Measurements from ENCODE around the gene AHCYL2.

Gene AHCYL2

DNA sequence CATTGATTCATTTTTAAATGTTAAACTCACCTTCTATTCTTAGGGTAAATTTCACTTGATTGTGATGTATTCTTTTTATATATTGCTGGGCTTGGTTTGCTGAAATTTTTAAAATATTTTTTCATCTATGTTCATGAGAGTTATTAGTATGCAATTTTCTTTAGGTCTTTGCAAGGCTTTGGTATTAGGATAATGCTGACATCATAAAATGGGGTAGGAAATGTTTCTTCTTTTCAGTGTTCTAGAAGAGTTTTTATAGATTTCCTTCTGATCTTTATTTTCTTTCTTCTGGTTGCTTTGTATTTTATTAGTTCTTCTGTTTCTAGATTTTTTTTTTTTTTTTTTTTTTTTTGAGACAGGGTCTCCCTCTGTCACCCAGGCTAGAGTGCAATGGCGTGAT, 56.3 kb downstream of the AHCYL2 start:
- Histone ChIP-seq H3K9ac (ENCODE audit: low read length) (no peak overlapping the region), H3K9me2 (ENCODE audit: low read depth, low read length) (no peaks in the 10 kb centered on the region), H2AFZ (ENCODE audit: low read length) (no peak overlapping the region), H3K27me3 (ENCODE audit: insufficient read depth, low read length) (no peaks in the 10 kb centered on the region), H3K4me1 (ENCODE audit: insufficient read depth, low read length, severe bottlenecking) (no peaks in the 10 kb centered on the region), H3K27ac (ENCODE audit: low read depth, low read length, poor library complexity, severe bottlenecking) (no peak overlapping the region), H3K4me3 (ENCODE audit: low read depth, low read length, poor library complexity, severe bottlenecking) (no peak overlapping the region), H3K4me2 (ENCODE audit: low read length) (no peak overlapping the region), H4K20me1 (ENCODE audit: insufficient read depth, low read length) (no peaks in the 10 kb centered on the region), H3K9me3 (ENCODE audit: low read length) (no peaks in the 10 kb centered on the region), H3K36me3 (ENCODE audit: insufficient read depth, low read length) (no peaks in the 10 kb centered on the region), H3K79me2 (ENCODE audit: insufficient read depth, low read length) (no peaks in the 10 kb centered on the region), H3F3A (ENCODE audit: insufficient read depth, low read length) (no peaks in the 10 kb centered on the region)
- TF ChIP-seq EZH2 (IDR thresholded peaks at IDR 0.05; ENCODE audit: borderline replicate concordance, low read length) = no peak
- TF ChIP-seq, protein P1, sequence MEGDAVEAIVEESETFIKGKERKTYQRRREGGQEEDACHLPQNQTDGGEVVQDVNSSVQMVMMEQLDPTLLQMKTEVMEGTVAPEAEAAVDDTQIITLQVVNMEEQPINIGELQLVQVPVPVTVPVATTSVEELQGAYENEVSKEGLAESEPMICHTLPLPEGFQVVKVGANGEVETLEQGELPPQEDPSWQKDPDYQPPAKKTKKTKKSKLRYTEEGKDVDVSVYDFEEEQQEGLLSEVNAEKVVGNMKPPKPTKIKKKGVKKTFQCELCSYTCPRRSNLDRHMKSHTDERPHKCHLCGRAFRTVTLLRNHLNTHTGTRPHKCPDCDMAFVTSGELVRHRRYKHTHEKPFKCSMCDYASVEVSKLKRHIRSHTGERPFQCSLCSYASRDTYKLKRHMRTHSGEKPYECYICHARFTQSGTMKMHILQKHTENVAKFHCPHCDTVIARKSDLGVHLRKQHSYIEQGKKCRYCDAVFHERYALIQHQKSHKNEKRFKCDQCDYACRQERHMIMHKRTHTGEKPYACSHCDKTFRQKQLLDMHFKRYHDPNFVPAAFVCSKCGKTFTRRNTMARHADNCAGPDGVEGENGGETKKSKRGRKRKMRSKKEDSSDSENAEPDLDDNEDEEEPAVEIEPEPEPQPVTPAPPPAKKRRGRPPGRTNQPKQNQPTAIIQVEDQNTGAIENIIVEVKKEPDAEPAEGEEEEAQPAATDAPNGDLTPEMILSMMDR (IDR thresholded peaks at IDR 0.05; ENCODE audit: low read length) = no peak

- Histone ChIP-seq H3K36me3 (ENCODE audit: insufficient read depth, low read length) (no peaks in the 10 kb centered on the region), H2AFZ (ENCODE audit: low read length) (no peak overlapping the region), H3K9me2 (ENCODE audit: low read depth, low read length) (no peaks in the 10 kb centered on the region), H3K9me3 (ENCODE audit: low read length) (no peaks in the 10 kb centered on the region), H3K27ac (ENCODE audit: low read depth, low read length, poor library complexity, severe bottlenecking) (no peak overlapping the region), H3K79me2 (ENCODE audit: insufficient read depth, low read length) (no peaks in the 10 kb centered on the region), H3K9ac (ENCODE audit: low read length) (no peak overlapping the region), H3F3A (ENCODE audit: insufficient read depth, low read length) (no peaks in the 10 kb centered on the region), H3K4me2 (ENCODE audit: low read length) (no peak overlapping the region), H3K27me3 (ENCODE audit: insufficient read depth, low read length) (no peaks in the 10 kb centered on the region), H4K20me1 (ENCODE audit: insufficient read depth, low read length) (no peaks in the 10 kb centered on the region), H3K4me3 (ENCODE audit: low read depth, low read length, poor library complexity, severe bottlenecking) (no peak overlapping the region), H3K4me1 (ENCODE audit: insufficient read depth, low read length, severe bottlenecking) (no peaks in the 10 kb centered on the region)
- no peak for TF ChIP-seq EZH2 (IDR thresholded peaks at IDR 0.05; ENCODE audit: borderline replicate concordance, low read length)
- TF ChIP-seq, protein P1 (IDR thresholded peaks at IDR 0.05; ENCODE audit: low read length) = no peak
Measured at GRCh38 chr7:129282865-129283264, 58.0 kb downstream of the AHCYL2 start.

- Histone ChIP-seq H2AFZ (ENCODE audit: low read length) (no peak overlapping the region), H3K9me2 (ENCODE audit: low read depth, low read length) (no peaks in the 10 kb centered on the region), H3F3A (ENCODE audit: insufficient read depth, low read length) (no peaks in the 10 kb centered on the region), H3K36me3 (ENCODE audit: insufficient read depth, low read length) (no peaks in the 10 kb centered on the region), H3K4me2 (ENCODE audit: low read length) (no peak overlapping the region), H4K20me1 (ENCODE audit: insufficient read depth, low read length) (no peaks in the 10 kb centered on the region), H3K4me3 (ENCODE audit: low read depth, low read length, poor library complexity, severe bottlenecking) (no peak overlapping the region), H3K9ac (ENCODE audit: low read length) (no peak overlapping the region), H3K27me3 (ENCODE audit: insufficient read depth, low read length) (no peaks in the 10 kb centered on the region), H3K27ac (ENCODE audit: low read depth, low read length, poor library complexity, severe bottlenecking) (no peak overlapping the region), H3K79me2 (ENCODE audit: insufficient read depth, low read length) (no peaks in the 10 kb centered on the region), H3K9me3 (ENCODE audit: low read length) (no peaks in the 10 kb centered on the region), H3K4me1 (ENCODE audit: insufficient read depth, low read length, severe bottlenecking) (no peaks in the 10 kb centered on the region)
- TF ChIP-seq, protein P1 (IDR thresholded peaks at IDR 0.05; ENCODE audit: low read length) = no peak
- no peak for TF ChIP-seq EZH2 (IDR thresholded peaks at IDR 0.05; ENCODE audit: borderline replicate concordance, low read length)
Measured at GRCh38 chr7:129283936-129284335, 59.1 kb downstream of the AHCYL2 start.

Data from OCI-LY1 (cell line).